ENCODE measurements around the gene YBX3.
"Not testable (repeated sequence)": the region's sequence is repeated elsewhere in the genome, so short reads cannot be mapped to it uniquely, and the experiment has no call there.

YBX3 gene

DNA sequence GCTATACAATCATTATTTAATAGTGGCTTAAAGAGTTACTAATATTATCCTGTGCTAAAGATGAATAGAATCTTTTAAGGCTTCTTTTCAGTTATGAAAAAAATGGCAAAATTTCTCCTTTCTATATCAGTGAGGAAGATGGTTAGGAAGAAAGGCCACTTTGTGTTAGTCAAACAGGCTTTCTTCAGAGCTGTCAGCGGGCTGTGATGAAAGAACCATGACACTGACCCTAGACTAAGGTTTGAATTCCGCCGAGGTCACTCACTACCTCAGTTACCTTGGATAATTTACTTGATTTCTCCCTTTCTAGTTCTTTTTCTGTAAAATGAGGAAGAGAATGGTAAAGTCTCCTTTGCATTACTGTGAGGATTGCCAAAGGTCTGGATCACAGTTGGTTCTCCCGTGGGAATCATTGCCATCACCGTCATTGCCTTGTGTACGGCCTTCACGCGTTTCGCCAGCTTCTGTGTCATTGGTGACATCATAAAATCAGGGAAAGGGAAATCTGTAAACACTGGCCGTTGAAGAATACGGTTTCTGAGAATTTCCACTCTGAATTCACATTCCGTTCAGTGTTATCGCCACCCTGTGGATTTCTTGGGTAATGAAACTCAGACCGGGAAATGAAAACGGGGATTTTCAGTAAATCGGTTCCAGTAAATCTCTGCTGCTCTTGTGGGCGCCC is 26.7 kb upstream of the YBX3 start:
- peak; percentile 76 for DNase-seq (ENCODE audit: low spot score)
- ChIA-PET POLR2A (ENCODE audit: low non-redundant PET) (no interaction called here), CTCF (interaction anchor here (0.5 to 1.8 kb wide), 12 partner anchors 10 to 1331 kb away, joined by 3 to 10 read pairs (median 4); no protein-coding TSS in a partner anchor)
- H3K27ac ChIP-seq, result no peak overlapping the region
- TF ChIP-seq CTCF (conservative IDR thresholded peaks at IDR 0.05; ENCODE audit: low read depth), result peak; percentile 82

DNA sequence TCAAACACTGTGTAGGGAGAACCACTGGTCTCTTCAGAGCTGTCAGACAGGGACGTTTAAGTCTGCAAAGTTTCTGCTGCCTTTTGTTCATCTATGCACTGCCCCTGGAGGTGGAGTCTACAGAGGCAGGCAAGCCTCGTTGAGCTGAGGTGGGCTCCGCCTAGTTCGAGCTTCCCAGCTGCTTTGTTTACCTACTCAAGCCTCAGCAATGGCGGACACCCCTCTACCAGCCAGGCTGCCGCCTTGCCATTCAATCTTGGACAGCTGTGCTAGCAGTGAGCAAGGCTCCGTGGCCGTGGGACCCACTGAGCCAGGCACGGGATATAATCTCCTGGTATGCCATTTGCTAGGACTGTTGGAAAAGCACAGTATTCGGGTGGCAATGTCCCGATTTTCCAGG is 24.6 kb upstream of the YBX3 start:
- ChIA-PET CTCF (interaction anchor here (0.6 kb wide), 1 partner anchor 1571 kb away, joined by 4 read pairs; no protein-coding TSS in a partner anchor), POLR2A (ENCODE audit: low non-redundant PET) (no interaction called here)
- no peak for TF ChIP-seq CTCF (conservative IDR thresholded peaks at IDR 0.05; ENCODE audit: low read depth)
- no peak for DNase-seq (ENCODE audit: low spot score)
- H3K27ac ChIP-seq, result no peak overlapping the region

GRCh38 chr12:10743420-10743819 is 20.3 kb upstream of the YBX3 start:
- POLR2A ChIA-PET (ENCODE audit: low non-redundant PET); H3K27ac ChIP-seq; DNase-seq (ENCODE audit: low spot score); CTCF ChIA-PET: not testable (repeated sequence)

DNA sequence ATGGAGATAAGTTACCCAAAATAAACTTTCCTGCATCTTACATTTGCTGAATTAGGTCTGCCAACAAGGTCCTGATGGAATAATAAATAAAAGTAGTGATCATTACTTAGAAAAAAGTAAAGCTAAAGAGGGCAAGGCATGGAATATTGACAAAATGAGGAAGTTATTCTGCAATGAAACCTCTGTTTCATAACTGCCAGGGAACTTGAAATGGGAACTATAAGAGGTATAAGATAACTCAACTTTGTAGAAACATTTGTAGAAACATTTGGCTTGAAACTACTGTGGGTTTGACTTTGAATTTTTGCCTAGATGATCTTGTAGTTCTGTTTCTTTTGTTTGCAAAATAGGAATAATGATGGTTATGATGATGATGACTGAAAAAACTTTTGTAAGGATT is 18.7 kb upstream of the YBX3 start:
- DNase-seq (ENCODE audit: low spot score), result no peak
- ChIA-PET POLR2A (ENCODE audit: low non-redundant PET) (no interaction called here), CTCF (no interaction called here)
- no peak for TF ChIP-seq CTCF (conservative IDR thresholded peaks at IDR 0.05; ENCODE audit: low read depth)
- H3K27ac ChIP-seq, result no peak overlapping the region

- TF ChIP-seq CTCF (conservative IDR thresholded peaks at IDR 0.05; ENCODE audit: low read depth), result no peak
- no peak overlapping the region for H3K27ac ChIP-seq
- no peak for DNase-seq (ENCODE audit: low spot score)
- ChIA-PET CTCF (interaction anchor here (0.6 to 2.0 kb wide), 3 partner anchors 10 to 1322 kb away, joined by 3 to 10 read pairs (median 3); no protein-coding TSS in a partner anchor), POLR2A (ENCODE audit: low non-redundant PET) (no interaction called here)
Measured at GRCh38 chr12:10740182-10740581, 17.1 kb upstream of the YBX3 start.

DNA sequence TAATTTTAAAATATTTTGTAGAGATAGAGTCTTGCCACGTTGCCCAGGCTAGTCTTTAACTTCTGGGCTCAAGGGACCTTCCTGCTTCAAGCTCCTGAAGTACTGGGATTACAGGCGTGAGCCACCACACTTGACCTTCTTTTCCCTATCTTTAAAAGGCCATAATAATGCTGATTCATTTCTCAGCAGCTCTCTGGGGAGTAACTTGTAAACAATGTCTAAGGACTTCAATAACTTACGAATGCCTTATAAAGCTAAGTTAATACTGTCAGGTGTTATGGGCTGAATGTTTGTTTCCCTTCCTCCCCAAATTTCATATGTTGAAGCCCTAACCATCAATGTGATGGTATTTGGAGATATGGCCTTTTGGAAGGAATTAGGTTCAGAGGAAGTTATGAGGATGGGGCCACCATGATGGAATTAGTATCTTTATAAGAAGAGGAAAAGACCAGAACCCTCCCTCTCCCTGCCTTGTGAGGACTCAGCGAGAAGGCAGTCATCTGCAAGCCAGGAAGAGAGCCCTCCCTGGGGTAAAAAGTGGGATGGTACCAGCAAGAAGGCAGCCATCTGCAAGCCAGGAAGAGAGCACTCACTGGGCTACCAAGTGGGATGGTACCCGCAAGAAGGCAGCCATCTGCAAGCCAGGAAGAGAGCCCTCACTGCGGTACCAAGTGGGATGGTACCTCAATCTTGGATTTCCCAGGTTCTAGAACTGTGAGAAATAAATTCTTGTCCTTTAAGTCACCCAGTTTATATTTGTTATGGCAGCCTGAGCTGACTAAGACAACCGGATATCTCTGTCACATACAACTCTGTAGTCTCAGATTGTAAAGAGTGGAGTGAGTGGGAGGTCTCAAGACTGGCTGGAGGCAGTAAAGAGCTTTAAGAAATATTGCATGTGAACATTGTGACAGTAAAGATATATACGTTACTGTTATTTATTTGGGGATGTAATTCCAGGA is 16.3 kb upstream of the YBX3 start:
- ChIA-PET CTCF (interaction anchor here (0.6 to 2.0 kb wide), 2 partner anchors 10 to 1323 kb away, joined by 3 to 10 read pairs; no protein-coding TSS in a partner anchor), POLR2A (ENCODE audit: low non-redundant PET) (no interaction called here)
- TF ChIP-seq CTCF (conservative IDR thresholded peaks at IDR 0.05; ENCODE audit: low read depth), result no peak
- DNase-seq (ENCODE audit: low spot score), result no peak
- H3K27ac ChIP-seq, result no peak overlapping the region
